GM18867 (cell line): Measurements from ENCODE around the gene ZNF101.

ENCODE experiments used
- ATAC-seq: cut with Tn5 transposase; IDR thresholded peaks from one replicate; pipeline ENCODE4 v1.9.1; 2021; ENCODE audit warnings: mild to moderate bottlenecking, moderate library complexity; ENCODE audit not compliant: unreplicated experiment

The ZNF101 gene

GRCh38 chr19:19637523-19638251 is 31.0 kb upstream of the ZNF101 start:
- ATAC-seq, result no peak

- peak; percentile 15 for ATAC-seq
These were observed 26.0 kb upstream of the ZNF101 start for GRCh38 chr19:19642506-19643157.

DNA sequence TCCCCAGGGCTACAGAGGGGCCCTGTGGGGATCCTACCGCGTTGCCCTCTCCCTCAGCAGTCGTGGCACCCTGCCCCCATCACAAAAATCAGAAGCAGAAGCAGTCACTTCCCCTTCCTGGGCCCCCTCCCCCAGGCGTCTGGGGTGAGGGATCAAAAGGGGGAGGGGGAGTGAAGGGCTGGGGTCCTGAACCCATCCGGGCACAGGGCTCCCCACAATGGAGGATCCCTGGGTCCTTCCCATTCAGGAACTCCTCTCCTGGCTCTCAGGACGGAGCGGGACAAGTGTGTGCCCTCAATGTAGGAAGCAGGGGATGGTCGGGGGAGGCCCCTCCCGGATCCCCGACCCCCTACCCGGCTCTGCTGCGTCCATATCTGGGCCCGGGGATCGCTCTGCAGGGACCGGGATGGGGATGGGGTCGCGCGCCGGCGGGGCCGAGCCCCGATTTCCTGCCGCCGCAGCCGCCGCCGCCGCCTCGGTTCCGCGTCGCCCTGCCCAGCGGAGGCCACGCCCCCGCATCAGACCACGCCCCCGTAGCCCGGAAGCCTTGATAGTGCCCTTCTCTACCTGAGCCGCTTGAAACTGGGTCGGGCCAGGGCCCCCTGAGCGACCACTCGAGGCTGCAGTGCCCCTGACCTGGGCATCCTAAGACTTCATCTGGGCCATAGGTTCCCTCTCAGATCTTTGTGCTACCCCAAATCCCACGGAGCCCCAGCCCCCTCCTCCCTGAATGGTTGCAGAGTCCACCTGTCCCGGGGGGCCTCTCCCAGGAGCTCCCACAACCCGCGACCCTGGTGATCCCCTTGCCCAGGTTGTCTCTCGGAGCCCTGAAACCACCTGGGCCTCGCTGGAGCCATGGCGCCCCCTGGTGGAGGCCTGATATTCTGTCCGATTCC is 25.2 kb upstream of the ZNF101 start, which contains the start of gene GMIP:
Gene GMIP, minus strand, starts transcription at position 500 of the 896 bp plus-strand sequence. Its CDS starts 128 bp downstream, at position 372.
- peak; percentile 64 for ATAC-seq

- no peak for ATAC-seq
These were observed 24.6 kb upstream of the ZNF101 start for GRCh38 chr19:19644054-19644388.

GRCh38 chr19:19645233-19645870 is 23.3 kb upstream of the ZNF101 start:
- ATAC-seq, result no peak

- ATAC-seq, result no peak
These were observed 21.4 kb upstream of the ZNF101 start for GRCh38 chr19:19647037-19647835.

GRCh38 chr19:19649155-19649554 is 19.5 kb upstream of the ZNF101 start:
- no peak for ATAC-seq

GRCh38 chr19:19649580-19649995 is 19.1 kb upstream of the ZNF101 start:
- no peak for ATAC-seq

GRCh38 chr19:19650331-19650730 is 18.3 kb upstream of the ZNF101 start:
- no peak for ATAC-seq

DNA sequence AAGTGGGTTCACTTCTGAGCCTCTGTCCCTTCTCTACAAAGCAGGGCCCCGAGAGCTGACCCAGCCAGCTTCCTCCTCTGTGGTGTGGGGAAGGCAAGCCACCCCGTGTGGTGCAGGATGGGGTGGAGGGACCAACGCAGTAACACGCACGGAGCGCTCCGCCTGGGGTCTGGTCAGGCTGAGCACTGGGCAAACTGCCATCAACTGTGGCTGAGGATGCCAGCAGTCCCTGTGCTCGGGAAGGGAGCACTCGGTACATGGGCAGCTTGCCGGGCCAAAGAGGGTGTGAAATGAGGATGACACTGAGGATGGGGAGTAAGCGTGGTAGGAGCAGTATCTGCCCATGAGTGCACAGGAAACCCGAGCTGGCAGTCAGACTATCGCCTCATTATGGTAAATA is 17.6 kb upstream of the ZNF101 start:
- ATAC-seq, result no peak

GRCh38 chr19:19652482-19653295 is 15.9 kb upstream of the ZNF101 start:
- no peak for ATAC-seq

DNA sequence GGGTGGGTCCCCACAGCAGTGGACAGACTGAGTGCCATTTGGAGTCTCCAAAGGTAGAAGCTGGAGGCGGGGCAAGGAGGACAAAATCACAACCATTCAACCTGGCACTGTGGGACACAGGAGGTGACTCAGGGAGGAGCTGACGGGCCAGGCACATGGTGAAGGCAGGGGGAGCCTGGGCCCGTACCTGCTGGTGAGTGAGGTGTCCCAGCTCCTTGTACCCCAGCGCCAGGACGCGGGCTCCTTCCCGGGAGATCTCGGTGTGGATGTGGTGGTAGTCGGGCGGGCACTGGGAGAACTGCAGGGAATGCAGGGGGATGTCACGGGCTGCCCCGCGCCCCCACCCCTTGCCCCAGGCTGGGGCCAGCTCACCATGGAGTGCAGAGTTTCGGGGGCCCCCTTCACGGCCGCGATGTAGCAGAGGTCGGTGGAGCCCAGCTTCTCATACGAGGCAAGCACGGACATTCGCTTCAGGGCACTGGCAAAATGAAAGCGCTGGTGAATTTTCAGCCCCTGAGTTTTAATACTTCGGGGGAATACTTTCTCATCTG is 15.0 kb upstream of the ZNF101 start:
- ATAC-seq, result no peak

DNA sequence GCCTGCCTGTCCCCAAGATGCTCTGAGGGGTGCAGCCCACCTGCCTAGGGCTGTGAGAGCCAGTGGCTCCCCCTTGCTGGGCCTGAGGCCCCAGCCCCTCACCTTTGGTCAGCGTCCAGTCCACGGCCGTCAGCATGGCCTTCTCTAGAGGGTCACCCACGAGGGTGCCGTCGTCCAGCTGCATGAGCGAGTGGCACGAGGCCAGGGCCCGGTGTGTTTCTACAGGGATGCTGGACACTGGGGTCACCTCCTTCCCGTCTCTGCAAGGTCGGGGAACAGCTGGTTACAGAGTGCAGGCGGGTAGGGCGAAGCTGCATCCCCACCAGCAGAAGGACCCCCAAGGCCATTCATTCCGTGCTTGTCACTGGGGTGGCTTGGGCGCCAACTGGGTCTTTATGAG is 14.2 kb upstream of the ZNF101 start:
- no peak for ATAC-seq

- ATAC-seq, result no peak
These were observed 13.5 kb upstream of the ZNF101 start for GRCh38 chr19:19655051-19655594.

GRCh38 chr19:19655641-19656343 is 12.8 kb upstream of the ZNF101 start:
- ATAC-seq, result no peak

DNA sequence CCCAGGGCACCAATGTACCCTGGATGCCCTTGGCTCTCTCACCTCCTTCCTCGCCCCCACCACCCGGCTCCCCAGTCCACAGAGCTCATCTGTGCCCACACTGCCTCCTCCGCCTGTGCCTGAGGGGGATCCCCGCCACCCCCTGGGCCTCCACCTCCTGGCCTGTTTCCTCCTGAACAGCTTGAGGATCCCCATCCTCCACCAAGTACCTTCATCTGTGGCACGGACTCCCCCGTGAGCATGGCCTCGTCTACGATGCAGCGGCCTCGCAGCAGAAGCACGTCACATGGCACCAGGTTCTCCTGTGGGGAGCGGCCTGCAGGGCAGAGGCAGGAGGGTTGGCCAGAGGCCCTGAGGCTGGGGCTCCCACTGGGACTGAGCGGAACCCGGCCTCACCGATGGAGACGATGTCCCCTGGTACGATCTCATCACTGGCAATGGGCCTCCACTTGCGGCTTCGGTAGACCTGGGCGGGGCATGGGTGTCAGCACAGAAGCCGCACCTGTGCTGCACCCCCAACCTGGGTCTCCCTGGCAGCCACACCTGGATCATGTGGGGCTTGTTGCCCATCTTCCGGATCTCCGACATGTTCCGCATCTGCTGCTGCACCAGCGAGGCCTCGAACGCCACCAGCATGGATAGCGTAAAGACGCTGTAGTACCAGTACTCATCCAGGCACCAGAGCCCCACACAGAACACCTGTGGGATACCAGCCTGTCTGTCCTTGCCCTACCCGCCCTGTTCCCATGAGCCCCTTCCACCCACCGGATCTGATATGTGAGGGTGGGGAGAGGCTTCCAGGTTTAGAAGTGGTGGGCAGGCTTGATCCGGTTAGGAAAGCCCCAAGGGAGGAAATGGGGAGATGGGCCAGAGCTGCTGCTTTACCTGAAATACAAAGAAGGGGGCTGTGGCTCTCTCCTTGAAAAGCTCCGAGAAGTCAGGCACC is 11.9 kb upstream of the ZNF101 start:
- ATAC-seq, result no peak

DNA sequence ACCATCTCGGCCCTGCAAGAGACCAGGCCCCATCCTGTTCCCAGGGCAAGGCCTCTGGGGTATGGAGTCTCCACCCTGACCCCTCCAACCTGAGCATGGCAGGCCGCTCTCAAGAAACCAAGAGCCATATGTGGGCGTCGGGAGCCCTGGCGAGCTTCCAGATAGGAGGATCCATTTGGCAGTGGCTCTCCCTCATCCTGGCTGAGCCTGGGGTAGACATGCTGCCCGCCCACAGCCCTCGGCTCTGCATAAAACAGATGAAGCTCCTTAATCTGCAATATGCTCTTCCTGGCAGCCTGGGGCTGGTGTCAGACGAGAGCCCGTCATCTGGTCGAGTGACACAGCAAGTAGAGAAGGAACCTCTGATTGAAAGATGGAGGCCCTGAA is 11.2 kb upstream of the ZNF101 start:
- ATAC-seq, result no peak
